ENCODE data around the gene RORC.
"Not testable (repeated sequence)": the region's sequence is repeated elsewhere in the genome, so short reads cannot be mapped to it uniquely, and the experiment has no call there.

The RORC gene

GRCh38 chr1:151831605-151832004 is at the start of gene RORC:
Gene RORC, minus strand, starts transcription at chr1:151831802. Its CDS starts 38 bp downstream, at chr1:151831764.
- FAIRE-seq = no peak

GRCh38 chr1:151875419-151876097 is 44.0 kb upstream of the RORC start:
- peak; percentile 41 for FAIRE-seq

GRCh38 chr1:151872776-151873175 is 41.2 kb upstream of the RORC start:
- not testable (repeated sequence) for FAIRE-seq

GRCh38 chr1:151871284-151872030 is 39.9 kb upstream of the RORC start:
- FAIRE-seq = no peak

GRCh38 chr1:151868486-151868885 is 36.9 kb upstream of the RORC start:
- FAIRE-seq = no peak

- FAIRE-seq = no peak
Observed at GRCh38 chr1:151867765-151868411, 36.3 kb upstream of the RORC start.

- FAIRE-seq = no peak
Observed at GRCh38 chr1:151867321-151867720, 35.7 kb upstream of the RORC start.

GRCh38 chr1:151864411-151864810 is 32.8 kb upstream of the RORC start:
- no peak for FAIRE-seq

GRCh38 chr1:151862604-151863003 is 31.0 kb upstream of the RORC start:
- no peak for FAIRE-seq

- no peak for FAIRE-seq
Observed at GRCh38 chr1:151860504-151861187, 29.0 kb upstream of the RORC start.

- FAIRE-seq = no peak
Observed at GRCh38 chr1:151859891-151860293, 28.3 kb upstream of the RORC start.

GRCh38 chr1:151858886-151859665 is 27.5 kb upstream of the RORC start:
- no peak for FAIRE-seq

- FAIRE-seq = no peak
Observed at GRCh38 chr1:151858030-151858746, 26.6 kb upstream of the RORC start.

GRCh38 chr1:151855933-151856332 is 24.3 kb upstream of the RORC start:
- no peak for FAIRE-seq

- not testable (repeated sequence) for FAIRE-seq
Observed at GRCh38 chr1:151855516-151855915, 23.9 kb upstream of the RORC start.

GRCh38 chr1:151854658-151855057 is 23.1 kb upstream of the RORC start:
- no peak for FAIRE-seq

GRCh38 chr1:151853411-151853943 is 21.9 kb upstream of the RORC start, which contains the start of gene THEM5:
Gene THEM5, minus strand, starts transcription at chr1:151853712. Its CDS starts 147 bp downstream, at chr1:151853565.
- FAIRE-seq = no peak

- FAIRE-seq = no peak
Observed at GRCh38 chr1:151852733-151853132, 21.1 kb upstream of the RORC start.

GRCh38 chr1:151851886-151852285 is 20.3 kb upstream of the RORC start:
- FAIRE-seq = no peak

GRCh38 chr1:151849871-151850270 is 18.3 kb upstream of the RORC start:
- no peak for FAIRE-seq

- FAIRE-seq = no peak
Observed at GRCh38 chr1:151849126-151849525, 17.5 kb upstream of the RORC start.
